Measurements from ENCODE around the gene TOR4A. TPM values are rescaled to one million over a fixed set of nuclear protein-coding genes. Genes with fewer than 3 reads are reported as not detected.

The TOR4A gene
- total and polyA plus RNA-seq, 2 donors (not counting 1 experiment from before 2014, with no cell fraction given), result 8.3 to 15.3 TPM

DNA sequence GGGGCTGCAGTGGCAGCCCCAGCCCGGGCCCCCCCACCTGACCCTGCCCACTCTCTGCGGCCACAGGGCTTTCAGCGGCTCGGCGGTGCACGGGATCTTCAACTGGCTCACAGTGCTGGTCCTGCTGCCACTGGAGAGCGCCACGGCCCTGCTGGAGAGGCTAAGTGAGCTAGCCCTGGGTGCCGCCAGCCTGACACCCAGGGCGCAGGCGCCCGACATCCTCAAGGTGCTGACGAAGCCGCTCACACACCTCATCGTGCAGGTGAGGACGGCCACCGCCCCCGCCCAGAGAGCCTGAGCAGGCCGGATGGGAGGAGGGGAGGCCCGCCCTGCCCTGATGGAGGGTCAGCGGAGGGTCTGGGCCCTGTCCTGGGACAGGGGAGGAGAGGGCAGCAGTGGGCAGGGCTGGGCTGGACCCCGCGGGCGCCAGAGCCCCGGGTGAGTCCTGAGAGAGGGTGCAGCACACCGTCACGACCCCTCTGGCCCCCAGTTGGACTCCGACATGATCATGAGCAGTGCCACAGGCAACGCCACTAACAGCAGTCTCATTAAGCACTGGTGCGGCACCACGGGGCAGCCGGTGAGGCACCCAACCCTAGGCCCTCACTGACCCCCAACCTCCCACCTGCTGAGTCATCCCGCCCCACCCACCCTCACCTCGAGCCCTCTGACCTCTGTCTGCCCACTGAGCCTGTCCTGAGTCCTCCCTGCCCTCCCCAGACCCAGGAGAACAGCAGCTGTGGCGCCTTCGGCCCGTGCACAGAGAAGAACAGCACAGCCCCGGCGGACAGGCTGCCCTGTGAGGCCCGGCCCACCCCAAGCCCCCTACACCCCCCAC lies 44.2 kb upstream of the TOR4A start:
- Histone ChIP-seq H3K36me3 (replicated peaks in 1 of 2; ENCODE audit: control extremely low read depth in 1 of 2, control insufficient read depth in 1 of 2, extremely low read depth in 1 of 2, insufficient read depth in 2 of 2, low read length in 1 of 2) (no peaks in the 10 kb centered on the region), H3K4me3 (ENCODE audit: control extremely low read depth in 1 of 5, extremely low read depth in 1 of 5, insufficient read depth in 1 of 5, low read depth in 2 of 5, low read length in 4 of 5) (no peak overlapping the region), H3K79me2 (ENCODE audit: control insufficient read depth, insufficient read depth, low read length) (peaks cover 17% of the 10 kb centered on the region), H3K27ac (ENCODE audit: low read length in 2 of 2) (no peak overlapping the region), H2AFZ (ENCODE audit: insufficient read depth, low read depth, low read length, poor library complexity, severe bottlenecking) (no peak overlapping the region), H3K27me3 (replicated peaks in 1 of 4; ENCODE audit: control extremely low read depth in 1 of 4, control insufficient read depth in 3 of 4, insufficient read depth in 4 of 4, low read length in 3 of 4) (peaks cover 0 to 26% (median 2%) of the 10 kb centered on the region in 4 experiments), H3K4me1 (ENCODE audit: control insufficient read depth in 2 of 2, insufficient read depth in 2 of 2, low read length in 2 of 2) (peaks cover 30 to 44% of the 10 kb centered on the region in 2 donors), H3K9ac (ENCODE audit: low read length) (no peak overlapping the region), H3K9me3 (ENCODE audit: control extremely low read depth in 1 of 3, control insufficient read depth in 2 of 3, insufficient read depth in 1 of 3, low read length in 2 of 3) (peaks cover 0 to 3% (median 0%) of the 10 kb centered on the region in 3 donors), H4K20me1 (ENCODE audit: control insufficient read depth, insufficient read depth, low read length, poor library complexity, severe bottlenecking) (peaks cover 9% of the 10 kb centered on the region), H3K4me2 (replicated peaks; ENCODE audit: low read depth, low read length, poor library complexity, severe bottlenecking) (no peak overlapping the region)
- POLR2A ChIA-PET, result interaction anchor here (0.6 kb wide), 1 partner anchor 501 kb away, joined by 5 read pairs; no protein-coding TSS in a partner anchor
- no peak overlapping the region for H3K27ac Mint-ChIP-seq
- ATAC-seq (ENCODE audit: low read depth) (no peak), DNase-seq (no peak)
- H3K9me3 Mint-ChIP-seq (ENCODE audit: insufficient read depth), result no peaks in the 10 kb centered on the region
- no peak overlapping the region for H3K4me3 Mint-ChIP-seq
- intact Hi-C loops (cut with micrococcal nuclease), result no loop called here
- TF ChIP-seq, protein P1, sequence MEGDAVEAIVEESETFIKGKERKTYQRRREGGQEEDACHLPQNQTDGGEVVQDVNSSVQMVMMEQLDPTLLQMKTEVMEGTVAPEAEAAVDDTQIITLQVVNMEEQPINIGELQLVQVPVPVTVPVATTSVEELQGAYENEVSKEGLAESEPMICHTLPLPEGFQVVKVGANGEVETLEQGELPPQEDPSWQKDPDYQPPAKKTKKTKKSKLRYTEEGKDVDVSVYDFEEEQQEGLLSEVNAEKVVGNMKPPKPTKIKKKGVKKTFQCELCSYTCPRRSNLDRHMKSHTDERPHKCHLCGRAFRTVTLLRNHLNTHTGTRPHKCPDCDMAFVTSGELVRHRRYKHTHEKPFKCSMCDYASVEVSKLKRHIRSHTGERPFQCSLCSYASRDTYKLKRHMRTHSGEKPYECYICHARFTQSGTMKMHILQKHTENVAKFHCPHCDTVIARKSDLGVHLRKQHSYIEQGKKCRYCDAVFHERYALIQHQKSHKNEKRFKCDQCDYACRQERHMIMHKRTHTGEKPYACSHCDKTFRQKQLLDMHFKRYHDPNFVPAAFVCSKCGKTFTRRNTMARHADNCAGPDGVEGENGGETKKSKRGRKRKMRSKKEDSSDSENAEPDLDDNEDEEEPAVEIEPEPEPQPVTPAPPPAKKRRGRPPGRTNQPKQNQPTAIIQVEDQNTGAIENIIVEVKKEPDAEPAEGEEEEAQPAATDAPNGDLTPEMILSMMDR (IDR thresholded peaks at IDR 0.05), result no peak
- TF ChIP-seq EZH2 (IDR thresholded peaks at IDR 0.05; ENCODE audit: borderline replicate concordance, insufficient read depth, low read depth, low read length, poor library complexity, severe bottlenecking), result no peak
- H3K27me3 Mint-ChIP-seq, result no peaks in the 10 kb centered on the region
- CTCF ChIA-PET, result no interaction called here
- peaks cover 28% of the 10 kb centered on the region for H3K4me1 Mint-ChIP-seq
- 83% methylated on average over 35 of the region's 40 CpGs for WGBS (ENCODE audit: insufficient coverage)

All from B cell (primary cell).